ENCODE measurements around the gene ANKH.

Gene ANKH

GRCh38 chr5:14757850-14758249 is 113.7 kb downstream of the ANKH start:
- no peak for DNase-seq

- no peak for DNase-seq
Measured at GRCh38 chr5:14756478-14756877, 115.1 kb downstream of the ANKH start.

GRCh38 chr5:14753947-14754346 is 117.6 kb downstream of the ANKH start:
- no peak for DNase-seq

- DNase-seq, result no peak
Measured at GRCh38 chr5:14753292-14753691, 118.3 kb downstream of the ANKH start.

GRCh38 chr5:14752497-14753071 is 119.0 kb downstream of the ANKH start:
- no peak for DNase-seq

DNA sequence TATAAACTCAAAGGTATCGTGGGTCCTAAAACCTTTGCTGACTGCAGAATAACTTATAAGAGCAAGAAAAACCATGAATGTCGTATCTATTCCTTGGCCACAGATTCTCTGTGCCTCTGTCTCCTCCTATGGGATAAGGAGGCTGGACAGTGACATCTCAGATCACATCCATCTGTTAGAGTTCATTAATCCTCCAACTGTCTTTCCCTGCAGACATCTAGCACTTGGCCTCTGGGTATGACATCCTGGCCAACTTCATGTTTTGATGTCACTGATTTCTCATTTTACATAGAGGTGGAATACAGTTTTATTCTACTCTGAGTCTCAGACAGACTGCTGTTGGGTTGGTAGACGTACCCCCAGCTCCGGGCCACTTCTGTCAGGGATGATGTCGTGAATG is 120.9 kb downstream of the ANKH start:
- no peak for DNase-seq

DNA sequence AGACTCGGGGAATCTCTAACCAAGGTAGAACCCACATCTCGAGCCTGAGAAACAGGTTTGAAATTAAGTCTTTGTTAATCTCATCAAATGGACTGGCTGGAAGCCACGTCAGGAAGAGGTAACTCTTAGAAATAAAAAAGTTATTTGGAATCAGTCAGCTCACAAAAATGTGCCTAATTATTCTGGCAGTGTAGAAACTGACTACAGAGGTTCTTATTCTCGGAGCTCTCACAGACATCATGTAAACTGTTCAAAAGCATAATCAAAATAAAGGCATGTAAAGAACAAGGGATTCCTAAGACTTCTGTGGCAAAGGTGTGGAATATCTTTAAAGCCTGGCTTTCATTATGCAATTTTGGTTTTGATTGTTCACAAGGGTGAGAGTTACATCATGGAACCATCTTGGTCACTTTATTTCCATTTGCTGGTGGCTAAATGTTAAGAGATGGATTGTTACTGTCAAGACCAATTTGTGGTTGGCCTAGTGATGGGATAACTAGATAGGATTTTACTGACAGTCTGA is 121.9 kb downstream of the ANKH start:
- DNase-seq, result no peak

GRCh38 chr5:14748180-14748900 is 123.2 kb downstream of the ANKH start:
- no peak for DNase-seq

DNA sequence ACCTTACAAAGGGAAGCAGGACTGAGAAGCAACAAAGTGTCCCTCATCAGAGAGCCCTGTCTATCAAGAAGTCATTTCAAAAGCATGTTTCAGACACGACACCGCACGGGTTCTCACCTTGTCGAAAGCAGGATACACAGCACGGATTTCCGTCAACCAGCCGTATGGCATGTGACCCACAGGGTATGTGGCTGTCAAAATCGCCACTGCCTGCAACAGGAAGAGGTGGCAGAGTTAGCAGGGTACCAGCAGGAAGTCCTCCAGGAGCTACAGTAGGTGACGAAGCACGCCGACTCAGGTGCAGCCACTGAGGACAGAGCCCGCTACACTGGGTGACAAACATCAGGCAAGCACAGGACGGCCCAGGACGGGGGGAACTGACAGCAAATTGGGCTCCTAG is 125.8 kb downstream of the ANKH start:
- DNase-seq, result peak; percentile 28

GRCh38 chr5:14745188-14745563 is 126.4 kb downstream of the ANKH start:
- DNase-seq, result no peak

GRCh38 chr5:14744296-14745187 is 127.0 kb downstream of the ANKH start:
- no peak for DNase-seq

DNA sequence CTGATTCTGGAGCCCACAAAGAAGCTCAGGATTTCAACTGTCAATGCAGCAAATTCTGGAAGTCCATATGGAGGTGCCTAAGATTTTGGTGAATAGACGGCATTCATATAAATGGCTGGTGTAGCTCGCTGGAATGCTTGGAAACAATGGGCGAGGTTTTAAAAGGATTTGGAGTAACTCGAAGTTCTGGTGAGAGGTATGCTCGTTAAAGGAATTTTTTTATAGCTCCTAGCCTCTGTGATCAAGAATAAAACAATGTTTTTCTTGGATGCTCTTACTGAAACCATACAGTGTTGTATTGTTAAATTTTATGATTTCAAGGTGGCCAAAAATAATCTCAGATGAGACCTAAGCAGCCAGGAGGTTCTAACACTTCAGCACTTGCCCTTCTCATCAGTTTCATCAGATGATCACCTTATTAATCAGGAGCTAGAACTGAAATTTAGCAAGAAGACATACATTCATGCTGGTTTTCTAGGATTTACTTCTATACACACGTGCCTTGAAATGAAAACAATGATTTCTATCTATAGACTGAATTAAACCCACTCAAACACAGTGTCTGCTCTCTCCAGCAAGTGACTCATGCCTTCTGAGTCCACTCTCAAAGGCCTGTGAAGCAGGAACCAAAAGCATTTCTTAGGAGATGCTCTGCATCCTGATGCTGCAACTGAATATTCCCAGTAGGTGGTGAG is 127.8 kb downstream of the ANKH start:
- DNase-seq, result no peak

- DNase-seq, result no peak
Measured at GRCh38 chr5:14742498-14742897, 129.1 kb downstream of the ANKH start.

DNA sequence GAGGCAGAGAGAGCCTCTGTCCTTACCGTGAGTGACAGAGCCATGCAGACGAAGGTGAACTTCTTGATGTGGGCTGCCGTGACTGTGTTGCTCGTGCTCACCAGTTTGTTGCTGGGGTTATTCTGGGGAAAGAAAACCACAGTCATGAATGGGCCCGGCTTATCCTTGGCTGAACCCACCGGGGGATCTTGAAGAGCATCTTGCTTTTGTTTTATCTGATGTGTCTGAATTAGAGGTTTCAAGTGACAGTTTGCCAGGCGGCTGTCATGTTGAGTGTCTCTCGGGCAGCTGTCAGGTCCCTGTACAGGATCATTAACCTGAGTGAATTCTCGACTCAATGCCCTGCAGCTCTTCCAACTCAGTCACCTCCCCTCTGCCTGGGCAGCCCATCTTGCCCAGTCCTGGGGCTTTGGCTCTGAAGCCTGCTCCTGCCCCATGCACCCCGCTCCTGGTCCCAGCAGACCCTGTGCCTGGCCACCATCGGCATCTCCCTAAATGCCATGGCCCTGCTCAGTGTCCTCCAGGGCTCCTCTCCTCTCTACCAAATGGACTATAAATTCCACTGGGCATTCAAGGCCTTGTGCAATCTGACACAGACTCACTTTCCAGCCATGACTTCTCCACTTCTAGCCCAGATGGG is 129.7 kb downstream of the ANKH start:
- no peak for DNase-seq

GRCh38 chr5:14741131-14741530 is 130.4 kb downstream of the ANKH start:
- no peak for DNase-seq

DNA sequence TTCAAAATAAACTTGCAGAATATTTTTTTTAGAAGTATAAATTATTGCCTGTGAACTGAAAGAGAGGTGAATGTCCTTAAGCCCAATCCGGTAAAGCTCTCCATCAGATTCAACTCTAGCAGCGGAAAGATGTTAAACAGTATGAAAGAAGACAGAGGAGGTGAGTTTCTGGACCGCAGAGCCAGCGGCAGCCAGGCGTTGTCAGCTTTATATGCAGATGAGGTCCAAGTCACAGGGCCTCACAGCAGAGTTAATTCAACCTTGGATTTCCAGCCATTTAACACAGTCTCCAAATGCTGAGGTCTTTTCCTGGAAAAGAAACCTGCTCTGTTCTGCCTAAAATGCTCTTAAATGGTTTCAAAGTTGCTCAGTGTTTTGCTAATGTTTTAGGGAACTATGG is 131.6 kb downstream of the ANKH start:
- DNase-seq, result no peak

- DNase-seq, result no peak
Measured at GRCh38 chr5:14739538-14739937, 132.0 kb downstream of the ANKH start.

GRCh38 chr5:14738050-14738449 is 133.5 kb downstream of the ANKH start:
- no peak for DNase-seq

- no peak for DNase-seq
Measured at GRCh38 chr5:14737291-14737690, 134.3 kb downstream of the ANKH start.

DNA sequence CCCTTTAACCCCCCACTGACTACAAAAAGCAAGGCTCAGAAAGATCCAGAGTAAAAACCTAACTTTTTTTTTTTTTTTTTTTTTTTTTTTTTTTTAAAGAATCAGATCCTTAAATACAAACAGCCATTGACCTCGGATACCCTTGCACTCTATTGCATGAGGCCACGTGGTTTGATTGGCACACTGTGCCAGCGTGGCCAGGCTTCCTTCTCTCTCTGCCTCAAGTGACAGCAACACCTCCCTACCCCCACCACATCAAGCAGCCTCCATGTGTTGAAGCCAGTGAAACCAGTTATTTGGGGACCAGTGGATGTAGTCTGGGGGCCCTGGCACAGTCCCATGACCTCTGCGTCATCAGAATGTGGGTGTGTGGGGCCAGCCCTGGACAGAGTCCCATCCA is 135.6 kb downstream of the ANKH start:
- no peak for DNase-seq

DNA sequence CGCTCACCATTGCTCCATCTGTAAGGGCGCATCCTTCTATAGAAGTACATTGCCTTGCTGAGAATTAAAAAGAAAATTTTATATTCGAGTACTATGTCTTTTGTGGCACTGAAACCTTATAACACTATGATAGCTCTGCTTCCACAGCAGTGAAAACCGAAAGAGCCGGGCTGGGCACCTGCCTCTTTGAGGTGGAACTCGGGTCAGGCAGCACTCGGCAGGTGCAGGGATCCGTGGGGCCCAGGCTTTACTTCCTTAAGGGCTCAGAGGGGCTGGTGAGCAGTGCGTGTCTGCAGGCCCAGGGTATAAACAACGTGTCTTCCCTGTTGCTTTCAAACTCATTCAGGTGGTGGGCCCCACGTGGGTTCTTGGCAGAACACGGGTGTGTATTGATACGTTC is 137.2 kb downstream of the ANKH start:
- no peak for DNase-seq

DNA sequence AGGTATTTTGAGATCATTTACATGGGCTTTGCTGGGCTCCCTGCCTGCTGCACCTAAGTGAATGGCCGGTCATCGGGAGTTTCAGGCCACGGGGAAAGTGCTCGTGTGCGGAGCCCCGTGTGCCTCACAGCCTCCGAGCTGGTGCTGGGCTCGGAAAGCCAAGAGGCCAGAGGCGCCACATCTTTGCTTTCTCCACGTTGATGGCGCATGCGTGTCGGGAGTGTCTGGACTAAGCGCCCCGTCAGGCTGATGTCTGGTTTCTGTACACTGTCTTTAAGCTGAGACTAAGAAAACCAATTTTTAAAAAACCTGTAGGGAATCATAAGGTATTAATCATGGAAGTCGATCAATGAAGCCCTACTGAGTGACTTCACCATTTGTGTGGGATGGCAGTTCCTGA is 137.9 kb downstream of the ANKH start:
- DNase-seq, result no peak

GRCh38 chr5:14732991-14733390 is 138.6 kb downstream of the ANKH start:
- no peak for DNase-seq

All from activated T-cell treated with anti-CD3 and anti-CD28 coated beads, Interleukin-2, amount 50 U/mL, for 1 hour (primary cell).